Inflammatory macrophage treated with lipopolysaccharide for 4 hours (primary cell): ENCODE data around the gene CD9.
"Not testable (repeated sequence)": the region's sequence is repeated elsewhere in the genome, so short reads cannot be mapped to it uniquely, and the experiment has no call there.

ENCODE experiments used
- DNase-seq: peaks from one replicate; pipeline ENCODE4 v3.0.0-alpha.2; 2020

CD9 gene

GRCh38 chr12:6180268-6181051 lies 19.7 kb upstream of the CD9 start:
- DNase-seq = peak; percentile 63

DNA sequence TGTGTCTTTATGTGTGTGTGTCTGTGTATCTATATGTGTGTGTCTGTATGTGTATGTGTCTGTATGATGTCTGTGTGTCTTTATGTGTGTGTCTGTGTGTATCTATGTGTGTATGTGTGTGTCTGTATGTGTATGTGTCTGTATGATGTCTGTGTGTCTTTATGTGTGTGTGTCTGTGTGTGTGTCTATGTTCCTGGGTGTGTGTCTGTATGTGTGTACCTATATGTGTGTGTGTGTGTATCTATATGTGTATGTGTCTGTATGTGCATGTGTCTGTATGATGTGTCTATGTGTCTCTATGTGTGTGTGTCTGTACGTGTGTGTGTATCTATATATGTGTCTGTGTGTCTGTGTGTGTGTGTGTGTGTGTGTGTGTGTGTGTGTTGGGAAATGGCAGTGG lies 19.0 kb upstream of the CD9 start:
- no peak for DNase-seq

DNA sequence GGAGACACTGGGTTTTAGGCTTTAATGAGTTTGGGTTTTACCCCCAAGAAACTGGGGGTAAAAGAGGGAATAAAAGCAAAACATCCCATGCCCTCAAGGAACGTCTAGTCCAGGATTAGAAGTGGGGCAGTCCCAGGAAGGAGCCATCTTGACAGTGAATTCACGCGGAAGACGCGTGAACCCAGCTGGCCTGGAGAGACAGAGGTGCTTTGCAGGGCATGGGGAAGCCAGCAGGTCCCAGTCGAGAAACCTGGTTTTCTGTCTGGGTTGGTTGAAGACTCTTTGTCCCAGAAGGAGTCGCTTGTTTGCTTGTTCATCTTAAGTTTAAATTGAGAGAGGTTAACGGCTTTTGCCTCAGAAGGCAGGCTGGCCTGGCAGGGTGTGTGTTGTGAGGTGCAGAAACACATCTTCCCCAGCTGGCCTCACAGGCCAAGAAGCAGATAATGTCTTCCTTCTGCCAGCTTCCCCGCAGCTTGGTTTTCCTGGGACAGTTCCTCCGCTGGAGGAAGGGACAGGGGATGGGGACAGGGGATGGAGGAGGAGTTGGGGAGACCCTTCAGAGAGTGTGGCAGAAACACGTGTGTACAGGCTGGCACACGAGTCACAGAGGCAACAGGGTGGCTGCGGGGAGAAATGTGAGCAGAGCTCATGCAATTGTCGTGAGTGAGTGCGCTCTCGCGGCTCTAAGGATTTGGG lies 18.5 kb upstream of the CD9 start:
- DNase-seq = no peak

DNA sequence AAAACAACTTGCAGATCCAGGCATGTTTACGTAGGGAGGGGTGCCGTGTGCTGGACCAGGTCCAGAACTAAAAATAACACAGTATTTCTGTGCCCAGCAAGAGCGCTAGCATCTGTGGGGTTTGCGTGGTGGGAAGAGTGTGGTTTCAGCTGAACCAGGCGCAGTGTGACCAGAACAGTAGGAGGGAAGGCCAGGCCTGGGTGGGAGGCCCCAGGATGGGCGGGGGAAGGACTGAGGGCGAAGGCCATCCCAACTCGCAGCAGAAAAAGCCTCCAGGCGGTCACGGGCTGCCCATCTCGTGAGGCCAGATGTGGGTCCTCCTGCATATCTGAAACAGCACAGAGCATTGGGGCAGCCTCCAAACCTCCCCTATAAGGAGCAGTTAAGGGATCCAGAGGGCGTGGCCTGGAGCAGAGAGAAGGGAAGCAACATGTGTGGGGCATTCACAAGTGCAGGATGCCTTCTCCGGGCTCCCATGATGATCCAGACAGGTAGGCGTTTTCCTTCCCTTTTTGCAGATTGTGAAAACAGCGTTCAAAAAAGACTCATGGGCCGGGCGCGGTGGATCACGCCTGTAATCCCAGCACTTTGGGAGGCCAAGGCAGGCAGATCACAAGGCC lies 17.8 kb upstream of the CD9 start:
- peak; percentile 92 for DNase-seq

GRCh38 chr12:6183689-6184428 lies 16.3 kb upstream of the CD9 start:
- DNase-seq = peak; percentile 76

DNA sequence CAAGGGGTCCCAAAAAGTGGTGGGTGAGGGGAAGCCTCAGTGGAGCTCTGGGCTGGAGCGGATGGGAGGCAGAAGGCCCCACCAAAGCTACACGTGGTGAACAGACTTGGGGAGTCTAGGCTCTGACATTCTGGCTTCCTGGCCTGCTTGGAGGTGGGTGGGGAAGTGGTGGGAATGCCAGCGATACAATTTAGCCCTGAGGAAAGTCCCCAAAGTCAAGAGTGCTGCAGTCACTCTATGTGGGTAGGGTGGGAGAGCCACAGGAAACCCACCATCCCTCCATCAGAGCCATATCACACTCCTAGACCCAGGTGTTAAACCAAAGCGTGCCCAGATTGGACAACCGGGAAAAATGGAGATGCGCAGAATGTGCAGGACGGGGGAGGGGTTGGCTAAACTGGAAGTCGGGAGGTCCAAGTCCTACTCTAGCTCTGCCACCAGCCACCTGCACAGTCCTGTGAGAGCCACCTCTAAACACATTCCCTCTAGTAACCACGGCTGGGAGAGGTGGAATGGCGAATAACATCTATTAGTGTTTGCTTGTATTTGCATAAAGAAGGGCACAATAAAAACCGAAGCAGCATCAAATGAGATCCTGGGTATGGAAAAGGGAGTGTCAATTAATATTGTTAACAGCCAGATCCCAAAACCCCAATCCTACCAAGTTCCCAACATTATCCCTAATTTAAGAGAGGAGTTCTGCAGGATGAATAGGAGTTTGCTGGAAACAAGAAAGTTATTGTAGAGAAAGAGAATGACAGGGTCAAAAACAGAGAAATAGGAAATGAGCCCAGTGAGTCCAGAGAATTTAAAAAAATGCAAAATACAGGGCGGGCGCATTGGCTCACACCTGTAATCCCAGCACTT lies 14.0 kb upstream of the CD9 start:
- peak; percentile 15 for DNase-seq

- no peak for DNase-seq
Measured at GRCh38 chr12:6187948-6188793, 12.0 kb upstream of the CD9 start.

- no peak for DNase-seq
Measured at GRCh38 chr12:6189028-6189427, 11.2 kb upstream of the CD9 start.

GRCh38 chr12:6189952-6190598 lies 10.1 kb upstream of the CD9 start:
- not testable (repeated sequence) for DNase-seq

DNA sequence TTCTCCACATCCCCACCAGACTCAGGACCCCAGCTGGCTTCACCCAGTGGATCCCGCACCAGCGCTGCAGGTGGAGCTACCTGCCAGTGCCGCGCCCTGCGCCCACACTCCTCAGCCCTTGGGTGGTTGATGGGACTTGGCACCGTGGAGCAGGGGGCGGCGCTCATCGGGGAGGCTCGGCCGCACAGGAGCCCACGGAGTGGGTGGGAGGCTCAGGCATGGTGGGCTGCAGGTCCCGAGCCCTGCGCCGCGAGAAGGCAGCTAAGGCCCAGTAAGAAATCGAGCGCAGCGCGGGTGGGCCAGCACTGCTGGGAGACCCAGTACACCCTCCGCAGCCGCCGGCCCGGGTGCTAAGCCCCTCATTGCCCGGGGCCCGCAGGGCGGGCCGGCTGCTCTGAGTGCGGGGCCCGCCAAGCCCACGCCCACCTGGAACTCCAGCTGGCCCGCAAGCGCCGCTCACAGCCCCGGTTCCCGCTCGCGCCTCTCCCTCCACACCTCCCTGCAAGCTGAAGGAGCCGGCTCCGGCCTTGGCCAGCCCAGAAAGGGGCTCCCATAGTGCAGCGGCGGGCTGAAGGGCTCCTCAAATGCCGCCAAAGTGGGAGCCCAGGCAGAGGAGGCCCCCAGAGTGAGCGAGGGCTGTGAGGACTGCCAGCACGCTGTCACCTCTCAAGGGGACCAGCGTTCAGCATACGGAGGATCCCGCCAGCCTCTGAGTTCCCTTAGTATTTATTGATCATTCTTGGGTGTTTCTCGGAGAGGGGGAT lies 9.3 kb upstream of the CD9 start:
- DNase-seq = not testable (repeated sequence)

- peak; percentile 81 for DNase-seq
Measured at GRCh38 chr12:6192604-6193380, 7.4 kb upstream of the CD9 start.

- peak; percentile 81 for DNase-seq
Measured at GRCh38 chr12:6193853-6194815, 6.1 kb upstream of the CD9 start.

GRCh38 chr12:6195665-6196535 lies 4.3 kb upstream of the CD9 start:
- peak; percentile 57 for DNase-seq

DNA sequence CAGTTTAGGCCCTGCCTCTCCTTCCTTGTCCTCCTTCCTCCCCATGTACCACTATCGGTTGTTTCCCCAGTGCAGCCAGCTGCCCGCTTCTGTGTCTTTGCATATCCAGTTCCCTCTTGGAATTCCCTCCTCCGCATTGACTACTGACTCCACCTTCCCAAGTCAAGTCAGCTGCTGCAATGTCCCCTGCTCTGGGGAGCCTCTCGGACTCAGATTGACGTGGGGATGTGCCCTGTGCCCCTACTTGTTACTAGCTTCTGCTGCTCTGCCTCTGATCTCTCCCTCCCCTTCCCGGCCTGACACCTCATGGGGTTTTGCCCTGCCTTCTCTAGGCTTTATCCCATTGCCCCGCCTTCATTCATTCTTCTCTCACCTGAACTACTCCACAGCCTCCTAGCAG lies 2.1 kb upstream of the CD9 start:
- DNase-seq = no peak

- no peak for DNase-seq
Measured at GRCh38 chr12:6198556-6198955, 1.6 kb upstream of the CD9 start.

GRCh38 chr12:6198985-6199530 lies 1.1 kb upstream of the CD9 start:
- DNase-seq = peak; percentile 54
